OCI-LY3 (cell line): ENCODE measurements around the gene SIGLEC14.

Experiments
- EZH2phosphoT487 ChIP-seq: fragments of 200-600 bp; shearing (Covaris generic); IDR thresholded peaks from 2 replicates; pipeline ENCODE4 v1.6.1; 2018; ENCODE audit warnings: antibody characterized with exemption, mixed run types, low read depth
- TF ChIP-seq, protein P1 (sequence below): fragments of 200-600, 300-600 bp; sonication (generic); IDR thresholded peaks from 2 replicates; pipeline ENCODE4 v1.5.1; 2014; ENCODE audit warnings: antibody characterized with exemption, low read length, low read depth

DNA sequence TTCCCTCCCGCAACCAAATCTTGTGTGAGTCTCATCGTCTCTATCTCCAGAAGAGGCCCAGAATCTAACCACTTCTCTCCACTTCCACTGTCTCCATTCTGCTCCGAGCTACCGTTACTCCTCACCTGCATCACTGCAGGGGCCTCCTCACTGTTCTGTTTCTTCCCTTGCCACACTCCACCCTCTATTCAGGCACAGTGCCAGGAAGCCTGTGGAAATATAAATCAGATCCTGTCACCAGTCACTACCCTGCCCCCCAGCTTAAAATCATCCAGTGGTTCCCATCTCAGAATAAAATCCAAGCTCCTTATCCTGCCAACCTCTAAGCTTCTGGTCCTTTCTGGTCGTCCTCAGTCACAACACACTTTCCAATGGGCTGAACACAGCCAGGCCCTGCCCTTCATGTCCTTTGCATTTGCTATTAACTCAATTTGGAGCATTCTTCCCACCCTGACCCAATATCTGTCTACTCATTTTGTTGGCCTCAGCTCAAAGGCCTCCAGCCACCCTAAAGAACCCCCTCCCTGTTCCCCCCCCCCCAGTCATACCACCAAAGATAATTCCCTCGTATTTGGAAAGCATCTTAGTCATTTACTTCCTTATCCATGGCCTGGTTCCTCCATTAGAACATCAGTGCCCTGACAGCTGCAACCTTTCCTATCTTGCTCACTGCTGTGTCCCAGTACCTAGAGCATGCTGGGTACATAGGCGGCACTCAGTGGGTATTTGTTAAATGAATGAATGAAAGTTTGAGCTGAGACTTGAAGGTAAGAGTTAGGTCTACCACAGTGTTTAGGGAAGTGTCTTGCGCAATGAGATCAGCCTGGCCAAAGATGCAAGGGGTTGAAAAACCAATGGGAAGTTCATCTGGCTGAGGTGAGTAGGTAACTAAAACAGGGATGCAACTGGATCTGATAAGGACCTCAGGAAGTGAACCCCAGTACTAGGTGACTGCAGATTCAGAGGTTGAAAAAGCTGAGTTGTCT lies 51.1 kb downstream of the SIGLEC14 start:
- TF ChIP-seq EZH2phosphoT487 = no peak
- TF ChIP-seq, protein P1, sequence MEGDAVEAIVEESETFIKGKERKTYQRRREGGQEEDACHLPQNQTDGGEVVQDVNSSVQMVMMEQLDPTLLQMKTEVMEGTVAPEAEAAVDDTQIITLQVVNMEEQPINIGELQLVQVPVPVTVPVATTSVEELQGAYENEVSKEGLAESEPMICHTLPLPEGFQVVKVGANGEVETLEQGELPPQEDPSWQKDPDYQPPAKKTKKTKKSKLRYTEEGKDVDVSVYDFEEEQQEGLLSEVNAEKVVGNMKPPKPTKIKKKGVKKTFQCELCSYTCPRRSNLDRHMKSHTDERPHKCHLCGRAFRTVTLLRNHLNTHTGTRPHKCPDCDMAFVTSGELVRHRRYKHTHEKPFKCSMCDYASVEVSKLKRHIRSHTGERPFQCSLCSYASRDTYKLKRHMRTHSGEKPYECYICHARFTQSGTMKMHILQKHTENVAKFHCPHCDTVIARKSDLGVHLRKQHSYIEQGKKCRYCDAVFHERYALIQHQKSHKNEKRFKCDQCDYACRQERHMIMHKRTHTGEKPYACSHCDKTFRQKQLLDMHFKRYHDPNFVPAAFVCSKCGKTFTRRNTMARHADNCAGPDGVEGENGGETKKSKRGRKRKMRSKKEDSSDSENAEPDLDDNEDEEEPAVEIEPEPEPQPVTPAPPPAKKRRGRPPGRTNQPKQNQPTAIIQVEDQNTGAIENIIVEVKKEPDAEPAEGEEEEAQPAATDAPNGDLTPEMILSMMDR = no peak
